IPS-20b (cell line): ENCODE results near the gene KPNA6.

Experiments used
- H3K27ac ChIP-seq: one replicate; pipeline ENCODE4 v1.5.1; 2013; ENCODE audit warnings: low read length
- H3K27me3 ChIP-seq: 2 replicates; pipeline ENCODE4 v1.6.1; 2013; ENCODE audit warnings: mild to moderate bottlenecking, low read length, inconsistent platforms; ENCODE audit not compliant: insufficient read depth
- H3K36me3 ChIP-seq: 2 replicates; pipeline ENCODE4 v1.6.1; 2013; ENCODE audit warnings: low read depth, mild to moderate bottlenecking, inconsistent platforms, low read length, moderate library complexity; ENCODE audit not compliant: insufficient read depth
- H3K4me1 ChIP-seq: 2 replicates; pipeline ENCODE4 v1.6.1; 2013; ENCODE audit warnings: mild to moderate bottlenecking, control low read depth, inconsistent platforms, low read length, moderate library complexity; ENCODE audit not compliant: insufficient read depth
- H3K4me3 ChIP-seq: 2 replicates; pipeline ENCODE4 v1.5.1; 2013; ENCODE audit warnings: mild to moderate bottlenecking, low read length, inconsistent platforms
- H3K9ac ChIP-seq: 2 replicates; pipeline ENCODE4 v1.6.1; 2013; ENCODE audit warnings: low read depth, mild to moderate bottlenecking, inconsistent platforms, low read length, moderate library complexity
- H3K9me3 ChIP-seq: 2 replicates; pipeline ENCODE4 v1.6.1; 2013; ENCODE audit warnings: mild to moderate bottlenecking, low read depth, low read length, inconsistent platforms; ENCODE audit not compliant: insufficient read depth

The KPNA6 gene

DNA sequence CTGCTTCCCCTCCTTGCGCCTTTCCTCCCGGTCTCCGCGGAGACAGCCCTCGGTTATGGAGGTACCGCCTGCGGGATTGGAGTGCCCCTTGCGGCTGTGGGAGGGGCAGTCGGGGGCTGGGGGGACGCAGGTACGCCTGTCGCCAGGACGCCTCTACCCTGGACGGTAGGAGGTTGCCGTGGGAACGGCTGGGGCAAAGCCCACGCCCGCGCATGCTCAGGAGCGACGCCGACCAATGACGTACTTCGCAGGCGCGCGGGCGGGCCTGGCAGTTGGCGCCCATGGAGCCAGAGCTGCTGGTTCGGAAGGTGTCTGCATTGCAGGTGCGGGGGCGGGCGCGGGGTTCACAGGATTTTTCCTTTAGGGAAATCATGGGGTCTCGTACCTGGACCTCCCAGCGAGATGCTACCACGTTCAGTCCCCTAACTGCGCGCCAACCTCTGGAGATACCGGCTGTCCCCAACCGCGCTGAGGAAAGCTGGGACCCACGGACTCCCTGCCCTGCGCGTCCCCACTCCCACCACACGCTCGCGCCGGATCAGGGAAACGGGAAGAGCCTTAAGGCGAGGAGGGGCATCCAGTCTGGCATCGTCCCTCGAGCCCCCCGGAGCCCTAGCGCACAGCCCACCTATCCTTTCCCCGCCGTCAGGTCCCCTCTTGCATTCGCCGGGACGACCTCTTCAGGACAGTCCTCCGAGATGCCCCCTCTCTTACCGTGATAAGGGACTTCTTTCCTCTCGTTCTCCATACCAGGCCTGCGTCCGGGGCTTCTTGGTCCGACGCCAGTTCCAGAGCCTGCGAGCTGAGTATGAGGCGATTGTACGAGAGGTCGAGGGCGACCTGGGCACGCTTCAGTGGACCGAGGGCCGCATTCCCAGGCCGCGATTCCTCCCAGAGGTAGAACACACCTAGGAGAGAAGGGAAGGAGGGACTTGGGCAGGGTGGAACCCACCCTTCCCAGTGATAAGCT lies 97.8 kb downstream of the KPNA6 start, which contains the start of gene IQCC:
TSS of gene IQCC (plus strand) at position 271 of the 970 bp plus-strand sequence. CDS start at position 282, 11 bp downstream.
- no peaks in the 10 kb centered on the region for H3K9me3 ChIP-seq
- H3K9ac ChIP-seq = peak within 1 kb of the TSS; percentile 91
- H3K27me3 ChIP-seq = peaks cover 24% of the 10 kb centered on the region
- H3K27ac ChIP-seq = peak within 1 kb of the TSS; percentile 31
- H3K36me3 ChIP-seq = peaks cover 13% of the 10 kb centered on the region
- peaks cover 9% of the 10 kb centered on the region; the same call in 1 of the 2 replicates for H3K4me1 ChIP-seq
- peak within 1 kb of the TSS; percentile 90 for H3K4me3 ChIP-seq

DNA sequence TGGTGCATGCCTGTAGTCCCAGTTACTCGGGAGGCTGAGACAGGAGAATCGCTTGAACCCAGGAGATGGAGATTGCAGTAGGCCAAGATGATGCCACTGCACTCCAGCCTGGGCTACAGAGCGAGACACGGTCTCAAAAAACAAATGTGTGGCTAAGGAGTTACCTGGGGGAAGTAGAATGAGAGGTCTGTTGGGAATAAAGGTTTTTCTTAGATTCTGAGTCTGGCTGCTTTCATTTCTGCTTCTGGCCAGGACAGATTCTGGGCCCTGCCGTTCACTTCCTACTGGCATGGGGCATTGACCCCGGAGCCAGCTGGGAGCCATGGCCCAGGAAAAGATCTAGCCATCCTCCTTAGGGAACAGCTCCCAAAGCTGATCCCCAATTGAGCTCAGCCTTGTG lies 100.6 kb downstream of the KPNA6 start:
- 0 out of 2 replicates have a peak, but pooled peaks cover 3% of the 10 kb centered on the region for H3K4me1 ChIP-seq
- H3K36me3 ChIP-seq = peaks cover 13% of the 10 kb centered on the region
- no peak overlapping the region for H3K9ac ChIP-seq
- no peak overlapping the region for H3K4me3 ChIP-seq
- no peaks in the 10 kb centered on the region for H3K9me3 ChIP-seq
- no peak overlapping the region for H3K27ac ChIP-seq
- peaks cover 17% of the 10 kb centered on the region for H3K27me3 ChIP-seq

DNA sequence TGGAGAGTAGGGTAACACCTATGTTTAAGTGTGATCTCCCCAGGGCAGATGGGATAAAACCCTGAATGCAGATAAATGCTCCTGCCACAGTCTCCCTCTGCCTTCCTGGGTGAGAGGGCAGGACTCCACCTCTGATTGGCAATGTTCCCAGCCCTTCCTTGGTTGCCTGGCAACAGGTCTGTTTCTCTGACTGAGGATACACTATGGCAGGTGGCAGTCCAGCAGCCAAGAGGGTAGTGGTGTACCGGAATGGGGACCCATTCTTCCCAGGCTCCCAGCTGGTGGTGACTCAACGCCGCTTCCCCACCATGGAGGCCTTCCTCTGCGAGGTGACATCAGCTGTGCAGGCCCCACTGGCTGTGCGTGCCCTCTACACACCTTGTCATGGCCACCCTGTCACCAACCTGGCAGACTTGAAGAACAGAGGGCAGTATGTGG lies 101.1 kb downstream of the KPNA6 start, which contains the start of gene DCDC2B:
TSS of gene DCDC2B (plus strand) at position 199 of the 438 bp plus-strand sequence. CDS start at position 204, 5 bp downstream.
- Histone ChIP-seq H3K4me1 (0 out of 2 replicates have a peak, but pooled peaks cover 3% of the 10 kb centered on the region), H3K4me3 (no peak within 1 kb of the TSS), H3K27ac (no peak within 1 kb of the TSS), H3K27me3 (peaks cover 13% of the 10 kb centered on the region), H3K9me3 (no peaks in the 10 kb centered on the region), H3K36me3 (peaks cover 13% of the 10 kb centered on the region), H3K9ac (no peak within 1 kb of the TSS)

DNA sequence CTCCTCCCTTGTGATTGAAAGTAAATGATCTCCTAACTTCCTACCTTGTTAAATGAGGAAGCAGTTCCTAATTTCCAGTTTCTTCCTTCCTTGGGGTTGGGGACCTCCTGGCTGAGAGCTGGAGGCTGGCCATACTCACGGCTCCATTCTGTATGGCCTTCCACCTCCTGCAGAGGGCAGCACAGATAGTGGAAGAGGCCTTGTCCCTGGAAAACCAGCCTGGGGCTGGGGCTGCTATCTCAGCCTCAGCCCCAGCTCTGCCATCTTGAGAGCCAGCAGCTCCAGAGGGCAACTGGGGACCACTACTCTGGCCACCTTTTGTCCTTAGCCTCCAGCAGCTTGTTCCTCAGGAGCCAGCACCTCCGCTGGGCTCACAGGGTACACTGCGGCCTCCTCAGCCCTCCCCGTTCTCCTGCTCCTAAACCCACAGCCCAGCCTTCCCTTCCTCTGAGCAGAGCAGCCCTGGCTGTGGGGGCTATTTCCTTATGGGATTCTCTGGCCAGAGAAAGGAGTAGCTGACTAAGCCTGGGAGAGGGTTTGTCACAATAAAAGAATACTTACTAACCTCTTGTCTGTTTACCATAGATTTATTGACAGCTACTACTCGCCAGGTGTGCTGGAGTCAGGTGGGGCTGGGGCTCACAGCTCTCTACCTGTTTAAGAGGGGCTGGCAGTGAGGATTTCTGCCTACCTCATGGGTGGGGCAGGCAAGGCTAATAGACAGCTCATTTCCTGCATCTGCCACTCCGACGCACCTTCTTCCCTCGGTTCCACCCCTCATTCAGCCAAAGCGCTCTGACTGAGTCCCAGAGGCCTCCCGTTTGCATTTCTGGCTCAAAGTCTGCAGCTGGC lies 108.0 kb downstream of the KPNA6 start:
- Histone ChIP-seq H3K36me3 (peaks cover 24% of the 10 kb centered on the region), H3K9me3 (no peaks in the 10 kb centered on the region), H3K27ac (no peak overlapping the region), H3K27me3 (no peaks in the 10 kb centered on the region), H3K4me3 (no peak overlapping the region), H3K9ac (no peak overlapping the region), H3K4me1 (peaks cover 3% of the 10 kb centered on the region; the same call in 1 of the 2 replicates)

DNA sequence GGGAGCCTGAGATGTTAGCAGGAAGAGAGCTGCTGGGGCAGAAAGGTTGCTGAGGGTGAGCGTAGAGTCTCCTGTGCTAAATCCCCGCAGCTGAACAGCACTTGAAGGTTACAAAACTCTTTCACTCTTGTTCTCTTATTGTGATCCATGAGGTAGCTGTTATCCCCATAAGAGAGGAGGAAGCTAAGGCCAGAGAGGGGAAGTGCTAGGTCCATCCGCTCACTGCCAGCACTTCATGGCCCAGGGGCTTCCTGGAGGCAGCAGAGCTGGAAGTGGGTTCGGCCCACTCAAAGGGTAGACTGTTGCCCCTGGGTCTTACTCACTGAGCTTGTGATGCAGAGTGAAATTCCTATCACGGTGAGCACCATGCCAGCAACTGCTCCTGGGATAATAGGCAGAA lies 108.7 kb downstream of the KPNA6 start:
- H3K36me3 ChIP-seq = peaks cover 24% of the 10 kb centered on the region
- no peak overlapping the region for H3K4me3 ChIP-seq
- no peak overlapping the region for H3K9ac ChIP-seq
- no peaks in the 10 kb centered on the region for H3K9me3 ChIP-seq
- H3K27me3 ChIP-seq = no peaks in the 10 kb centered on the region
- H3K4me1 ChIP-seq = peaks cover 8% of the 10 kb centered on the region; the same call in 1 of the 2 replicates
- no peak overlapping the region for H3K27ac ChIP-seq

DNA sequence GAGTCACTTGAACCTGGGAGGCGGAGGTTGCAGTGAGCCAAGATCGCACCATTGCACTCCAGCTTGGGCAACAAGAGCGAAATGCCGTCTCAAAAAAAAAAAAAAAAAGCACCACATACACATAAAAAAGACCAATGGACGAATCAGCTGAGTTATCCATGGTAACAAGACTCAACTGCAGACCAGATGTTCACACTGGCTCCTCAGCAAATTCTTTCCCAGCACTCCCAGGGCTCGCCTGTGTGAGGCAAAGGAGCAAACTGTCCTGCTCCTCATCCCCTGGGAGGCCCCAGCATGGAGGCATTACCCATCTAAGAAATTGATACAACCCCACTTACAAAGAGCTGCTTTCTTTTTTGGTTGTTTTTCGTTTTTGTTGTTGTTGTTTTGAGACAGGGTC lies 111.2 kb downstream of the KPNA6 start:
- Histone ChIP-seq H3K36me3 (peaks cover 30% of the 10 kb centered on the region), H3K4me3 (no peak overlapping the region), H3K27ac (no peak overlapping the region), H3K9ac (no peak overlapping the region), H3K27me3 (no peaks in the 10 kb centered on the region), H3K4me1 (peaks cover 8% of the 10 kb centered on the region; the same call in 1 of the 2 replicates), H3K9me3 (no peaks in the 10 kb centered on the region)

DNA sequence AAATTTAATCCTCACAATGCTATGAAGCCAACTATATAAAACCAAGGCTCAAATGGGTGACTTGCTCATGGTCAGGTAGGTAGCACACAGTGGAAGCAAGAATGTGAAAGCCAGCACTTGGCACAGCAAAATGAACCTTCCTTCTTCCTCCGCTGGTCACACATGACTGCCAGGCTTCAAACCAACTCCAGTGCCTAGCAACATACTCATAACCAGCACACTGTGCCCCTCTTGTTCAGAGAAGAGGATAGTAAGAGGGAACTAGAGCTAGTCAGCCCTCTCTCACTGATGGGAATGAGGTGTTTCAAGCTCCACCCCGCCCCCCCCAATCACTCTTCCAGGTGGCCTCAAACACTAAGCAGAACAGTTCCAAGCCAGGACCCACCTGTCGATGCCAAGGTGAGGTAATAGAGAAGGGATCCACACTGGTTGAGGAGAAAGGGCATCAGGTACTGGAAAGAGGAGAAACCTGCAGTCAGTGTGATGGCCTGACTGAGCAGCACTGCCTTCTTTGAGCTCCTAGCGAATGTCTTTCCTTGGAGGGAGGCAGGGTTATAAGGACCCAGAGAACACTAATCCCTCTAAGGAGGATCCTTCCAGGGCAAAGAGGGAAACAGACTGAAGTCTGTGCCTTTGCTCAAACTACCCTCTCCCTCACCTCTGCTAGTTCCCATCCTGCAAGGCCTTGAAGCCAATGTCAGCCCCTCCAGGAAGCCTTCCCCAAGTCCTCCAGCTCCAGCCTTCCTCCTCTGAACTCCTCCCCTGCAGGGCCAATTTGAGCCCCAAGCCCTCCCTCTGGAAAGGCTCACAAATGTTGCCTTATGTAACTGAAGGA lies 113.1 kb downstream of the KPNA6 start:
- H3K27me3 ChIP-seq = no peaks in the 10 kb centered on the region
- H3K9me3 ChIP-seq = no peaks in the 10 kb centered on the region
- H3K27ac ChIP-seq = no peak overlapping the region
- H3K36me3 ChIP-seq = peaks cover 35% of the 10 kb centered on the region
- H3K4me3 ChIP-seq = peak overlapping the region; percentile 99
- peak overlapping the region; percentile 98 for H3K9ac ChIP-seq
- H3K4me1 ChIP-seq = peaks cover 8% of the 10 kb centered on the region; the same call in 1 of the 2 replicates

DNA sequence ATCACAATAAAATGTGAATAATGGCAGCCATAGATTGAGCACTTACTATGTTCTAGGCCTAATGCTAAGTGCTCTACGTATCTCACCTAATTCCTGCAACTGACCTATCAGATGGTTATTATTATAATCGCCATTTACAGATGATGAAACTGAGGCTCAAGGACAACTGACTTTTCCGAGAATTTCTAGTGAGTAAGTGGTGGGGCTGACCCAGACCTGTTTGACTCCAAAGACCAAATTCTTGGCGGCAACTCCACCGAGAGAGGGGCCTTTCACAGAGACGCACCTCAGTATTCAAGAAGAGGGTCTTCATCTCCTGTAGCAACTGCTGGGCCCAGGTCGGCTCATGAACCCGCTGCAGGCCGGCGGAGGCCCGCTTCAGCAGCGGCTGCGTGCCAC lies 113.7 kb downstream of the KPNA6 start:
- H3K9me3 ChIP-seq = no peaks in the 10 kb centered on the region
- H3K9ac ChIP-seq = peak overlapping the region; percentile 98
- H3K27ac ChIP-seq = no peak overlapping the region
- peaks cover 8% of the 10 kb centered on the region; the same call in 1 of the 2 replicates for H3K4me1 ChIP-seq
- peak overlapping the region; percentile 99 for H3K4me3 ChIP-seq
- H3K27me3 ChIP-seq = no peaks in the 10 kb centered on the region
- peaks cover 37% of the 10 kb centered on the region for H3K36me3 ChIP-seq

DNA sequence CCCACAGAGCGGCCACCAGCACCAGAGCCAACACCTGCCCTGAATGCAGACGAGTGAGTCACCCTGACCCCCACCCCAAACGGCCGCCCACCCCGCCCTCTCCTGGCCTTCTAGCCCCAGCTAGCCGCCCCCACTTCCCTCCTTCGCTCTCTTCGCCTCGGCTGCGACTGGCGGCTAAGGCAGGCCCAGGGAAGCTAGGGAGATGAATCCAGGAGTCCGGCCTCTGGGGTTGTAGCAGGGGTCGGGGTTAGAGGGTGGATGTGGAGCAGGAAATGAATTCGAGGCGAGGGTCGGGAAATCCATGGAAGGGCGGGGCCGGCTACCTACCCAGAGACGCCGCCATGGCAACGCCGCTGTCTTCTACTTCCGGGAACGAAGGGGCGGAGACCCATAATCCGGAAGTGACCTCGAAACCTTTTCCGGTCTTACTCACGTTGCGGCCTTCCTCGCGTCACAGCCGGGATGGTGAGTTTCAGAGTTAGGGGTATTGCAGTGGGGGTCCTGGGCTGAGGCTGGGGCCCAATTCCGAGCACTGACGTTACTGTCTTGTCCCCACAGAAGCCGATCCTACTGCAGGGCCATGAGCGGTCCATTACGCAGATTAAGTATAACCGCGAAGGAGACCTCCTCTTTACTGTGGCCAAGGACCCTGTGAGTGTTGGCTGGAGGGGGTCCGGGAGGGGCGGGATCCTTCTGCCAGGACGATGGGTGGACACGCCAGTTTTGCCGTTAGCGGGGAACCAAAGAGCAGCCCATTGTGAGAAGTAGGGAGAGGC lies 114.3 kb downstream of the KPNA6 start, which contains the start of the genes EIF3I and TMEM234:
TSS of gene EIF3I (plus strand) at position 428 of the 776 bp plus-strand sequence. CDS start at position 463, 35 bp downstream.
TSS of gene TMEM234 (minus strand) at position 374 of the 776 bp plus-strand sequence. CDS start at position 343, 31 bp downstream.
- H3K9ac ChIP-seq = peak within 1 kb of the TSS; percentile 98
- H3K4me1 ChIP-seq = peaks cover 8% of the 10 kb centered on the region; the same call in 1 of the 2 replicates
- peak within 1 kb of the TSS; percentile 99 for H3K4me3 ChIP-seq
- H3K9me3 ChIP-seq = no peaks in the 10 kb centered on the region
- peak within 1 kb of the TSS; percentile 82 for H3K27ac ChIP-seq
- H3K27me3 ChIP-seq = no peaks in the 10 kb centered on the region
- H3K36me3 ChIP-seq = peaks cover 37% of the 10 kb centered on the region

DNA sequence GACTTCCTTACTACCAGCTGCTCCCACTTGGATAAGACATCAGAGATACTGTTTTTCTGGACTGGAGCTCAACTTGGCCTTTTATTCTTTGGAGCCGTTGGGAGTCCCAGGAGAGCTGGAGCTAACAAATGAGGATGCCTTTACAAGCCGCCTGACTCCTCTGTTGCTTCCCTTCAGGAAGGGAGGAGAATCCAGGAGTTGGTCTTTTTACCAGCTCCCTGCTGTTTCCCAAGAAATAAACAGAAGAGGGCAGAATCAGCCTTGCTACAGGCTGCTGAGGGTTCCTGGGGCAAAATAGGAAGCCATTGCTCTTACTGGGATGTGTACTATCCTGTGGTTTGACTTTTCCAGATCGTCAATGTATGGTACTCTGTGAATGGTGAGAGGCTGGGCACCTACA lies 115.8 kb downstream of the KPNA6 start:
- peaks cover 49% of the 10 kb centered on the region for H3K36me3 ChIP-seq
- H3K27ac ChIP-seq = no peak overlapping the region
- peaks cover 8% of the 10 kb centered on the region; the same call in 1 of the 2 replicates for H3K4me1 ChIP-seq
- no peaks in the 10 kb centered on the region for H3K9me3 ChIP-seq
- H3K9ac ChIP-seq = no peak overlapping the region; the same call in 1 of the 2 replicates
- H3K4me3 ChIP-seq = peak overlapping the region; percentile 33; the same call in 1 of the 2 replicates
- H3K27me3 ChIP-seq = no peaks in the 10 kb centered on the region
